Panc1 (cell line): Measurements from ENCODE around the gene ENGASE.

Experiments used
- CTCF ChIP-seq: fragments of 450-650 bp; IDR thresholded peaks from 2 replicates; pipeline ENCODE4 v1.5.1; 2017; ENCODE audit warnings: mild to moderate bottlenecking
- POLR2AphosphoS5 ChIP-seq: IDR thresholded peaks from 2 replicates; pipeline ENCODE4 v1.6.1; 2012; ENCODE audit warnings: mild to moderate bottlenecking, low read depth, low read length, moderate library complexity
- SIN3A ChIP-seq: IDR thresholded peaks from 2 replicates; pipeline ENCODE4 v1.6.1; 2012; ENCODE audit warnings: low read depth, mild to moderate bottlenecking, low read length, moderate library complexity, borderline replicate concordance; ENCODE audit not compliant: insufficient read depth
- TCF7L2 ChIP-seq: IDR thresholded peaks from 2 replicates; pipeline ENCODE4 v1.6.1; 2011; ENCODE audit warnings: mild to moderate bottlenecking, low read depth, low read length, inconsistent platforms
- TF ChIP-seq, protein P1 (sequence below), 2 experiments: IDR thresholded peaks; 2 replicates each; pipeline ENCODE4 v1.6.1; 2011 to 2012; ENCODE audit warnings: low read depth in 2 of 2, control low read depth in 1 of 2, low read length in 1 of 2, mild to moderate bottlenecking in 1 of 2, moderate library complexity in 1 of 2; ENCODE audit not compliant: insufficient read depth in 1 of 2

DNA sequence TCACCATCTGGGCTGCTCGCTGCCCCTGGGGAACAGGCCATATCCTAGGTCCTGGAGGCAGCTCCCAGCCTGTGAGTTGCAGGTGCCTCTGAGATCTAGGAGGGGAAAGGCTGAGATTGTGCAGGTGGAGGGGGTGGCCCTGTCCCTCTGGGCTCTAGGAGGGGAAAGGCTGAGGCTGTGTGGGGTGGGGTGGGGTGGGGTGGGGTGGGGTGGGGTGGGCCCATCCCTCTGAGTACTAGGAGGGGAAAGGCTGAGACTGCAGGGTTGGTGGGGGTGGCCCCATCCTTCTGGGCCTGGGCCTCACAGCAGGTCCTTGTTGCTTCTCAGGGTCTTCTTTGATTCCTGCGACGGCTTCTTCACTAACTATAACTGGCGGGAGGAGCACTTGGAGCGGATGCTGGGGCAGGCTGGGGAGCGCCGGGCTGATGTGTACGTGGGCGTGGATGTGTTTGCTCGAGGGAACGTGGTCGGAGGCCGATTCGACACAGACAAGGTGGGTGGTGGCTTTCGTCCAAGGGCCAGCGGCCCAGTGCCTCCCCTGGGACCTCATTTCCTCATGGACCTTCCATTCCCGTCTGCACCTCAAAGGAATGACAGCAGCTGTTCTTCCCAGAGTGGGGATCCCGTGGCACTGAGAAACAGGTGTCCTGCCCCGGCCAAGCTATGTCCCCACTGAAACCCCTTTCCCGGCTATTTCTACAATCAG lies 7.1 kb downstream of the ENGASE start:
- TF ChIP-seq CTCF (no peak), SIN3A (no peak), POLR2AphosphoS5 (no peak), TCF7L2 (no peak)
- TF ChIP-seq, protein P1, sequence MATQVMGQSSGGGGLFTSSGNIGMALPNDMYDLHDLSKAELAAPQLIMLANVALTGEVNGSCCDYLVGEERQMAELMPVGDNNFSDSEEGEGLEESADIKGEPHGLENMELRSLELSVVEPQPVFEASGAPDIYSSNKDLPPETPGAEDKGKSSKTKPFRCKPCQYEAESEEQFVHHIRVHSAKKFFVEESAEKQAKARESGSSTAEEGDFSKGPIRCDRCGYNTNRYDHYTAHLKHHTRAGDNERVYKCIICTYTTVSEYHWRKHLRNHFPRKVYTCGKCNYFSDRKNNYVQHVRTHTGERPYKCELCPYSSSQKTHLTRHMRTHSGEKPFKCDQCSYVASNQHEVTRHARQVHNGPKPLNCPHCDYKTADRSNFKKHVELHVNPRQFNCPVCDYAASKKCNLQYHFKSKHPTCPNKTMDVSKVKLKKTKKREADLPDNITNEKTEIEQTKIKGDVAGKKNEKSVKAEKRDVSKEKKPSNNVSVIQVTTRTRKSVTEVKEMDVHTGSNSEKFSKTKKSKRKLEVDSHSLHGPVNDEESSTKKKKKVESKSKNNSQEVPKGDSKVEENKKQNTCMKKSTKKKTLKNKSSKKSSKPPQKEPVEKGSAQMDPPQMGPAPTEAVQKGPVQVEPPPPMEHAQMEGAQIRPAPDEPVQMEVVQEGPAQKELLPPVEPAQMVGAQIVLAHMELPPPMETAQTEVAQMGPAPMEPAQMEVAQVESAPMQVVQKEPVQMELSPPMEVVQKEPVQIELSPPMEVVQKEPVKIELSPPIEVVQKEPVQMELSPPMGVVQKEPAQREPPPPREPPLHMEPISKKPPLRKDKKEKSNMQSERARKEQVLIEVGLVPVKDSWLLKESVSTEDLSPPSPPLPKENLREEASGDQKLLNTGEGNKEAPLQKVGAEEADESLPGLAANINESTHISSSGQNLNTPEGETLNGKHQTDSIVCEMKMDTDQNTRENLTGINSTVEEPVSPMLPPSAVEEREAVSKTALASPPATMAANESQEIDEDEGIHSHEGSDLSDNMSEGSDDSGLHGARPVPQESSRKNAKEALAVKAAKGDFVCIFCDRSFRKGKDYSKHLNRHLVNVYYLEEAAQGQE (IDR thresholded peaks at IDR 0.05; ENCODE audit: insufficient read depth in 1 of 2, low read depth in 2 of 2, low read length in 1 of 2), result no peak
